Urinary bladder (tissue), 4 donors: Measurements from ENCODE around the gene CAMKMT. TPM values are rescaled to one million over a fixed set of nuclear protein-coding genes. Genes with fewer than 3 reads are reported as not detected.

Source experiments
- DNase-seq: peaks from one replicate; pipeline ENCODE4 v3.0.0-alpha.2; 2015; ENCODE audit errors: extremely low spot score
- H3K27ac ChIP-seq: one replicate; pipeline ENCODE4 v1.5.1; 2013; ENCODE audit warnings: low read depth, mild to moderate bottlenecking, moderate library complexity
- H3K36me3 ChIP-seq: one replicate; pipeline ENCODE4 v1.6.1; 2013; ENCODE audit warnings: mild to moderate bottlenecking, moderate library complexity; ENCODE audit not compliant: insufficient read depth
- H3K4me1 ChIP-seq: one replicate; pipeline ENCODE4 v1.6.1; 2013; ENCODE audit warnings: mild to moderate bottlenecking, moderate library complexity; ENCODE audit not compliant: insufficient read depth
- H3K4me3 ChIP-seq: one replicate; pipeline ENCODE4 v1.5.1; 2013; ENCODE audit warnings: low read depth, low read length
- WGBS: extraction: QIAGEN DNeasy Blood & Tissue Kit; methylation state at CpG from one replicate; pipeline ENCODE4 v1.1.7; 2013; 5-methylcytosine and 5-hydroxymethylcytosine counted together
- polyA plus RNA-seq: library from polyadenylated mRNA; stranded (reverse); fragments of 200-250 nt; gene quantifications from one replicate; pipeline ENCODE4 v1.2.3, GENCODE V29; 2013
- total RNA-seq: library from RNA; depleted of rRNA; stranded (reverse); fragments of >200 nt; gene quantifications from one replicate; pipeline ENCODE4 v1.2.3, GENCODE V29; 2014
- donor health status: healthy with polysubstance abuse.
- donor health status: healthy.

The CAMKMT gene
- total and polyA plus RNA-seq, 2 donors = 5.4 to 20.2 TPM

- Histone ChIP-seq H3K36me3 (peaks cover 2% of the 10 kb centered on the region), H3K4me1 (no peaks in the 10 kb centered on the region), H3K4me3 (no peak overlapping the region), H3K27ac (no peak overlapping the region)
- no peak for DNase-seq
- 89% methylated on average over 4 of the region's 4 CpGs for WGBS
These were observed 79.5 kb downstream of the CAMKMT start for GRCh38 chr2:44441200-44441599.

GRCh38 chr2:44442019-44442418, 80.3 kb downstream of the CAMKMT start:
- DNase-seq = no peak
- Histone ChIP-seq H3K27ac (no peak overlapping the region), H3K4me3 (no peak overlapping the region), H3K36me3 (peaks cover 2% of the 10 kb centered on the region), H3K4me1 (no peaks in the 10 kb centered on the region)
- WGBS = 92% methylated on average over 1 of the region's 1 CpG

- DNase-seq = no peak
- Histone ChIP-seq H3K4me3 (no peak overlapping the region), H3K27ac (no peak overlapping the region), H3K36me3 (peaks cover 2% of the 10 kb centered on the region), H3K4me1 (no peaks in the 10 kb centered on the region)
- 94% methylated on average over 2 of the region's 2 CpGs for whole genome bisulfite sequencing
These were observed 81.8 kb downstream of the CAMKMT start for GRCh38 chr2:44443517-44443916.

GRCh38 chr2:44444881-44445280, 83.1 kb downstream of the CAMKMT start:
- H3K36me3 ChIP-seq = peaks cover 2% of the 10 kb centered on the region
- no peak for DNase-seq
- 88% methylated on average over 2 of the region's 2 CpGs for WGBS
- no peak overlapping the region for H3K4me3 ChIP-seq
- no peak overlapping the region for H3K27ac ChIP-seq
- no peaks in the 10 kb centered on the region for H3K4me1 ChIP-seq

GRCh38 chr2:44448860-44449527, 87.2 kb downstream of the CAMKMT start:
- no peak overlapping the region for H3K27ac ChIP-seq
- no peak for DNase-seq
- H3K4me3 ChIP-seq = no peak overlapping the region
- no peaks in the 10 kb centered on the region for H3K4me1 ChIP-seq
- H3K36me3 ChIP-seq = no peaks in the 10 kb centered on the region
- WGBS = 76% methylated on average over 6 of the region's 6 CpGs

GRCh38 chr2:44450082-44450481, 88.3 kb downstream of the CAMKMT start:
- 81% methylated on average over 3 of the region's 3 CpGs for WGBS
- no peak for DNase-seq
- H3K27ac ChIP-seq = no peak overlapping the region
- no peaks in the 10 kb centered on the region for H3K4me1 ChIP-seq
- no peak overlapping the region for H3K4me3 ChIP-seq
- no peaks in the 10 kb centered on the region for H3K36me3 ChIP-seq

GRCh38 chr2:44450806-44451205, 89.1 kb downstream of the CAMKMT start:
- H3K27ac ChIP-seq = no peak overlapping the region
- DNase-seq = no peak
- no peaks in the 10 kb centered on the region for H3K36me3 ChIP-seq
- no peaks in the 10 kb centered on the region for H3K4me1 ChIP-seq
- no peak overlapping the region for H3K4me3 ChIP-seq

GRCh38 chr2:44452069-44452583, 90.4 kb downstream of the CAMKMT start:
- 99% methylated on average over 1 of the region's 1 CpG for WGBS
- DNase-seq = no peak
- H3K27ac ChIP-seq = no peak overlapping the region
- H3K36me3 ChIP-seq = no peaks in the 10 kb centered on the region
- no peaks in the 10 kb centered on the region for H3K4me1 ChIP-seq
- H3K4me3 ChIP-seq = no peak overlapping the region

- DNase-seq = no peak
- H3K36me3 ChIP-seq = no peaks in the 10 kb centered on the region
- H3K4me3 ChIP-seq = no peak overlapping the region
- 100% methylated on average over 1 of the region's 1 CpG for WGBS
- H3K4me1 ChIP-seq = no peaks in the 10 kb centered on the region
- no peak overlapping the region for H3K27ac ChIP-seq
These were observed 91.5 kb downstream of the CAMKMT start for GRCh38 chr2:44453259-44453658.

GRCh38 chr2:44455877-44456276, 94.1 kb downstream of the CAMKMT start:
- no peak overlapping the region for H3K4me3 ChIP-seq
- 96% methylated on average over 1 of the region's 1 CpG for WGBS
- no peaks in the 10 kb centered on the region for H3K36me3 ChIP-seq
- H3K4me1 ChIP-seq = no peaks in the 10 kb centered on the region
- H3K27ac ChIP-seq = no peak overlapping the region
- no peak for DNase-seq

- H3K36me3 ChIP-seq = no peaks in the 10 kb centered on the region
- H3K4me1 ChIP-seq = no peaks in the 10 kb centered on the region
- H3K27ac ChIP-seq = no peak overlapping the region
- H3K4me3 ChIP-seq = no peak overlapping the region
- DNase-seq = no peak
These were observed 95.2 kb downstream of the CAMKMT start for GRCh38 chr2:44456946-44457345.

GRCh38 chr2:44459739-44460138, 98.0 kb downstream of the CAMKMT start:
- no peak for DNase-seq
- no peak overlapping the region for H3K27ac ChIP-seq
- WGBS = 97% methylated on average over 1 of the region's 1 CpG
- no peak overlapping the region for H3K4me3 ChIP-seq
- H3K4me1 ChIP-seq = no peaks in the 10 kb centered on the region
- no peaks in the 10 kb centered on the region for H3K36me3 ChIP-seq

GRCh38 chr2:44462934-44463849, 101.4 kb downstream of the CAMKMT start:
- no peaks in the 10 kb centered on the region for H3K36me3 ChIP-seq
- WGBS = 92% methylated on average over 3 of the region's 3 CpGs
- H3K4me3 ChIP-seq = no peak overlapping the region
- no peaks in the 10 kb centered on the region for H3K4me1 ChIP-seq
- no peak for DNase-seq
- H3K27ac ChIP-seq = no peak overlapping the region

- Histone ChIP-seq H3K36me3 (no peaks in the 10 kb centered on the region), H3K27ac (no peak overlapping the region), H3K4me1 (no peaks in the 10 kb centered on the region), H3K4me3 (no peak overlapping the region)
- WGBS = 90% methylated on average over 1 of the region's 1 CpG
- no peak for DNase-seq
These were observed 102.7 kb downstream of the CAMKMT start for GRCh38 chr2:44464437-44464836.
